PFSK-1 (cell line): Measurements from ENCODE around the gene CCDC66.

ENCODE experiments used
- FOXP2 ChIP-seq: optimal IDR thresholded peaks from 2 replicates; pipeline ENCODE3; 2011; ENCODE audit warnings: borderline replicate concordance, control low read depth, inconsistent platforms; ENCODE audit not compliant: insufficient read depth; ENCODE audit errors: extremely low read length, extremely low read depth
- POLR2AphosphoS5 ChIP-seq: IDR thresholded peaks from 2 replicates; pipeline ENCODE4 v1.6.1; 2012; ENCODE audit warnings: low read depth, mild to moderate bottlenecking, control low read depth, low read length, moderate library complexity
- REST ChIP-seq, 2 experiments: IDR thresholded peaks; 2 replicates each; pipeline versions ENCODE4 v1.6.1 to v1.8.0; 2011 to 2012; ENCODE audit warnings: low read depth in 2 of 2, low read length in 2 of 2, control low read depth in 1 of 2, inconsistent platforms in 1 of 2, mild to moderate bottlenecking in 1 of 2, moderate library complexity in 1 of 2; ENCODE audit not compliant: insufficient read depth in 1 of 2
- SIN3A ChIP-seq: IDR thresholded peaks from 2 replicates; pipeline ENCODE4 v1.6.1; 2012; ENCODE audit warnings: mild to moderate bottlenecking, low read length, moderate library complexity, borderline replicate concordance; ENCODE audit not compliant: insufficient read depth
- TAF1 ChIP-seq: IDR thresholded peaks from 2 replicates; pipeline ENCODE4 v1.6.1; 2012; ENCODE audit warnings: low read length, control low read depth, borderline replicate concordance; ENCODE audit not compliant: insufficient read depth

CCDC66 gene

GRCh38 chr3:56633181-56633580 lies 76.2 kb downstream of the CCDC66 start:
- TF ChIP-seq FOXP2: no peak
- TF ChIP-seq TAF1: no peak

GRCh38 chr3:56633602-56634535 lies 76.9 kb downstream of the CCDC66 start:
- no peak for TF ChIP-seq POLR2AphosphoS5
- no peak for TF ChIP-seq SIN3A
- TF ChIP-seq FOXP2: no peak
- TF ChIP-seq REST (IDR thresholded peaks at IDR 0.05; ENCODE audit: insufficient read depth in 1 of 2, low read depth in 2 of 2, low read length in 2 of 2): no peak
- TF ChIP-seq TAF1: no peak

GRCh38 chr3:56645407-56645806 lies 88.4 kb downstream of the CCDC66 start:
- TF ChIP-seq SIN3A (no peak), TAF1 (no peak), REST (IDR thresholded peaks at IDR 0.05; ENCODE audit: insufficient read depth in 1 of 2, low read depth in 2 of 2, low read length in 2 of 2) (no peak), POLR2AphosphoS5 (no peak), FOXP2 (no peak)

GRCh38 chr3:56654460-56654859 lies 97.5 kb downstream of the CCDC66 start:
- TF ChIP-seq REST (IDR thresholded peaks at IDR 0.05; ENCODE audit: insufficient read depth in 1 of 2, low read depth in 2 of 2, low read length in 2 of 2) (no peak), FOXP2 (no peak), SIN3A (no peak), POLR2AphosphoS5 (no peak), TAF1 (no peak)

GRCh38 chr3:56655709-56656108 lies 98.7 kb downstream of the CCDC66 start:
- no peak for TF ChIP-seq SIN3A
- TF ChIP-seq TAF1: no peak
- TF ChIP-seq POLR2AphosphoS5: no peak
- TF ChIP-seq FOXP2: no peak
- TF ChIP-seq REST (IDR thresholded peaks at IDR 0.05; ENCODE audit: insufficient read depth in 1 of 2, low read depth in 2 of 2, low read length in 2 of 2): no peak
